HS-27A (cell line): Measurements from ENCODE around the gene MALT1.
A peak's percentile ranks its signal among the peaks of the same experiment; 100 is the strongest.
"Not testable (repeated sequence)": the region's sequence is repeated elsewhere in the genome, so short reads cannot be mapped to it uniquely, and the experiment has no call there.

Source experiments
- DNase-seq: peaks from one replicate; pipeline ENCODE4 v3.0.0-alpha.2; 2012; ENCODE audit warnings: low read depth, missing footprints

The MALT1 gene, protein sequence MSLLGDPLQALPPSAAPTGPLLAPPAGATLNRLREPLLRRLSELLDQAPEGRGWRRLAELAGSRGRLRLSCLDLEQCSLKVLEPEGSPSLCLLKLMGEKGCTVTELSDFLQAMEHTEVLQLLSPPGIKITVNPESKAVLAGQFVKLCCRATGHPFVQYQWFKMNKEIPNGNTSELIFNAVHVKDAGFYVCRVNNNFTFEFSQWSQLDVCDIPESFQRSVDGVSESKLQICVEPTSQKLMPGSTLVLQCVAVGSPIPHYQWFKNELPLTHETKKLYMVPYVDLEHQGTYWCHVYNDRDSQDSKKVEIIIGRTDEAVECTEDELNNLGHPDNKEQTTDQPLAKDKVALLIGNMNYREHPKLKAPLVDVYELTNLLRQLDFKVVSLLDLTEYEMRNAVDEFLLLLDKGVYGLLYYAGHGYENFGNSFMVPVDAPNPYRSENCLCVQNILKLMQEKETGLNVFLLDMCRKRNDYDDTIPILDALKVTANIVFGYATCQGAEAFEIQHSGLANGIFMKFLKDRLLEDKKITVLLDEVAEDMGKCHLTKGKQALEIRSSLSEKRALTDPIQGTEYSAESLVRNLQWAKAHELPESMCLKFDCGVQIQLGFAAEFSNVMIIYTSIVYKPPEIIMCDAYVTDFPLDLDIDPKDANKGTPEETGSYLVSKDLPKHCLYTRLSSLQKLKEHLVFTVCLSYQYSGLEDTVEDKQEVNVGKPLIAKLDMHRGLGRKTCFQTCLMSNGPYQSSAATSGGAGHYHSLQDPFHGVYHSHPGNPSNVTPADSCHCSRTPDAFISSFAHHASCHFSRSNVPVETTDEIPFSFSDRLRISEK

DNA sequence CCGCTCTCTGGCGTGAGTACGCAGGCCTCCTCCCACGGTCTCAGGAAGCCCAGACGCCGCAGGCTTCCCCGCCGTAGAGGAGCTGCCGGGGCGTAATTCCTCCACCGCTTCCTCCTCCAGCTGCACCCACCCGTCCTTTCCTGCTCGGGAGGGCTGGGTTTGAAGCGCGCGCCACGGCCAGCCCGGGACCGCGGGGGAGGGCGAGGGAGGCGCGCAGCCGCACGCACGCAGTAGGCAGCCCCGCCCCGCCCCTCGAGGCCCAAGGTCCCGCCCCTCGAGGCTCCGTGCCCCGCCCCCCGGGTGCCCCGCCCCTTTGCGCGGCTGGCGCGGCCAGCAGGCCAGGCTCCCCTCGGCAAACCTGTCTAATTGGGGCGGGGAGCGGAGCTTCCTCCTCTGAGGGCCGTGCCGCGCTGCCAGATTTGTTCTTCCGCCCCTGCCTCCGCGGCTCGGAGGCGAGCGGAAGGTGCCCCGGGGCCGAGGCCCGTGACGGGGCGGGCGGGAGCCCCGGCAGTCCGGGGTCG, at the start of gene MALT1:
Gene MALT1 (plus strand): TSS at position 355 of the 521 bp plus-strand sequence. CDS start 179 bp downstream, outside the sequence.
- DNase-seq, result no peak

DNA sequence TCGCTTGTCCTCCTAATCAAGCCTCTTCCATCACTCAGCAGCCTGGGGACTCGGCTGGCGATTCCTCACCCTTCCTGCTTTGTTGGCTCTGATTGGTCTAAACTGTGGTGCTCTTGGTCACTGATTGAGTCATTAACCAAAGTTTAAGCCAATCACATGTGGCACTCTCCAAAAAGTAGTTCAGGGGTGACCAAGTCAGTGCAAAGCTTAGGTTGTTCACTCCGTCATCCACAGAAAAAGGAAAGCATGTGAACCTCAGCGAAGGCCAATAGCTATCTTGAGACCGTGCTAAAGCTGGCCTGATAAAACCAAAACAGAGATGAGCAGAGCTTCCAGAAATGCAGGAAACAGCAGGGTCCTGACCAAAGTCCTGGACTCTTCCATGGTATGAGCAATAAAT, 47.3 kb upstream of the MALT1 start:
- no peak for DNase-seq

DNA sequence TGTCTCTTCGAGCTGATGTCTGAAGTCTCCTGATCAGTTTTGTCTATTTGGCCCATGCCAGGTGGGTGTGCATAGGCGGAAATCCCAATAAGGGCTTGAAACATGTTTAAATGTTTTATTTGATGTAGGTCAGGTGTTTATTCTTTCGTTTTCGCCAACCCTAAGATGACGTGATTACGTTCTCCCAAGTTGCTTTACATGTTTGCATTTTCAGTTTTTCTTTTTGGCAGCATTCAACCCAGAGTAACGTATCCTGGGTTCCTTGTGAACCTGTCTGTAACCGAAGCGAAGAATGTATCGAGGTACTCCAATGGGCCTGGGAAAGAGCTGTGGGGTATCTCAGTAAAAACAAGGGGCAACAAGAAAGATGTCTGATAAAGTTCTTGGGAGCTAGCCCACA, 45.4 kb upstream of the MALT1 start:
- DNase-seq, result no peak

DNA sequence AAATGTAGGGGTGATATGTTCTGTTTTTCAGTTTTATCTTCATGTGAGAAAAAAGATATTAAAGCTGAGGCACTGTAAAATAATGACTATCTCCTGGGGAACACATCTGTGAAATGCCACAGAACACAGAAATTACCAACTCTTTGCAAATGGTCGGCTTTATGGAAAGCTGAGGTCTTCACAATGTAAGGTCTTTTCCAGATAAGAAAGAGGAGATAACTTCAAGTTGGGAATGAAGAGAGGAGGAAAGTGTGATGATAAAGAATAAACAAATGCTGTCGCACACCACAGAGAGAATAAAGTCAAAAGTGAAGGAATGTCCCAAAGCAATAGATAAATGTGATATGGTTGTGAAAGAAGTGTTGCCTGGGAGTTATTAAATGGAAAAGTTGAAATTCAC, 41.2 kb upstream of the MALT1 start:
- DNase-seq, result no peak

DNA sequence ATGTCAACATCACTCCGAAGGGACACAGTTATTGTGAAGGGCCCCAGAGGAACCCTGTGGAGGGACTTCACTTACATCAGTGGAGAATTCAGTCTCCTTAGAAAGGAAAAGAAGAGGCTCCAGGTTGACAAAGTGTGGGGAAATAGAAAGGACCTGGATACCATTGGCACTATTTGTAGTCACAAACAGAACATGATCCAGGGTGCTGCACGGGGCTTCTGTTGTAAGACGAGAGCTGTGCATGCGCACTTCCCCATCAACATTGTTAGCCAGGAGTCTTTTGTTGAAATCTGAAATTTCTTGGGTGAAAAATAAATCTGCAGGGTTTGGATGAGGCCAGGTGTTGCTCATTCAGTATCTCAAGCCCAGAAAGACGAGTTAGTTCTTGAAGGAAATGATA, 40.0 kb upstream of the MALT1 start:
- no peak for DNase-seq

DNA sequence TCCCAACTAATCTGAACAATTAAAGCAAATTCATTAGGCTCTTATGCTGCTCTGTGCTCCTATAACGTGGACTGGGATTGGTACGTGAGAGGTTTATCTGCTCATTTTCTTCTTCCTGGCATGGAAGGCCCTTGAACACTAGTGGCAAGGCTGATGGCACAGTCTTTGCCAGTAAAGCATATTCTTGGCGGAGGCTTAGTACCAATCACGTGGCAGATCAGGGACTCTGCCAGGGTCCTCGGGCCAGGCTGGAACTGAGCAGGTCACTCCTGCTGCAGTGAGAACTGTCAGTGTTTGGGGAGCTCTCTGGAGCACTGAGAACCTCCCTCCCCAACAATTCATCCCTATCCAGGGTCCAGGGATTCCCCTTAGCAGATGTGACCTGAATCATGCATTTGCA, 38.7 kb upstream of the MALT1 start:
- no peak for DNase-seq

DNA sequence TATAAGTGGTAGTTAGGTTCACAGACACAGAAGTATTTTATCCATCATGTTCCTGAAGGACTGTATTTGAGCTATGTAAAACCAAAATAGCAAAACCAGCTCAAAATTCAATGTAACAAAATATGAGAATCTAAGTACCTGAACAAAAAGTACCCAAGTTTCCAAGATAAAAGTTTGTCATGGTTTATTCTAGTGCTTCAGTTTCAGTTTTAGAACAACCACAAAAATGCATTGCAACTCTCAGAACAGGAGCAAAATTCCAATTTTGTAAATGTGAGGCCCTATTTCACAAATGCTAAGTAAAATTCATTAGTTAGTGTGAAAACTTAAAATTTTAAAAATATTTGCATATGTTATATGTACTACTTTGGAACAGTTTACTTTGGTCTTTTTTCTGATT, 37.4 kb upstream of the MALT1 start:
- no peak for DNase-seq

DNA sequence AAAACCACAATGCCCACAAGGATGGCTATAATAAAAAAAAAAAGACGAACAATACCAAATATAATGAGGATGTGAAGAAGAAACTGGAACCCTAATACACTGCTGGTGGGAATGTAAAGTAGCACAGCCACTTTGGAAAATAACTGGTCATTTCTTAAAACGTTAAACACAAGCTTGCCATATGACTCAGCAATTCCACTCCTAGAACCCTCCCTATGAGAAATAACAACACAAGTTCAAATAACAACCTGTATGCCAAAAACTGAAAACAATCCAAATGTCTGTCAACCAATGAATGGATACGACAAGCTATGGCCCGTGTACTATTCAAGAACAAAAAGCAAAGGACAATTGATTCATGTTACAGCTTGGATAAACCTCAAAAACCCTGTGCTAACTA, 35.4 kb upstream of the MALT1 start:
- DNase-seq, result peak; percentile 46

DNA sequence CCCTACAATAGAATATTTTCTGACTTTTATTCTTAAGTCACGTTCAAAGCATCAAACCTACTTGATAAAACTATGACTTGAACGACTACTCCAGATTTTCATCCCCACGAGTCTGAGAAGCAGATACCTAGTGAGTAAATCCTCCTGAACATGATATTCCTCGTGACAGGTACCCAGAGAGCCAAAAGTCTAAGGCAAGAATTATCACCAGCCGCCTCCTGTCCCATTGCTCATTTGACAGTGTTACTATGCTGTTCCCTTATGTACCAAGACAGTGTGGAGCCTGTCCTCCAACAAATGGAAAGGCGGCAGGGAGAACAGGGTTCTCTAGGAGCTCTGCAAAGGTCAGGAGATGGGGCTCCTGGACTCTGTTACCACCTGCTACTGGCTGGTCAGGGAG, 34.1 kb upstream of the MALT1 start:
- DNase-seq, result no peak

DNA sequence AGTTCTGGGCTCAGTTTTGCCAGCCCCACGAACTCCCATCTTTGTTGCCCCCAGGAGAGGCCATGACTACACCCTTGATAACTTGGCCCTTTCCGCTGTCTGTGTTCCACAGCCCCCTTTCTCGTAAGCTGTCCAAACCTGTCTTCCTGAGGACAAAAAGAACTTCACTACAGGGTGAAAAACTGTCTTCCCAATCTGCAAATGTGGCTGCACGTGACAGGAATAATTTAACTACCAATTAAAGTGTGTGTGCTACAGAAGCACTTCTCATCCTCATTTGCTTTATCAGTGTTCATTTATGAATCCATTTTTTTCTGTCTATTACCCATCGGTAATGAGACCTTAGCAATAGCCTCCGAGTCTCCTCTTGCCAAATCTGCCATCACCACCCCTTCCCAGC, 33.3 kb upstream of the MALT1 start:
- no peak for DNase-seq

DNA sequence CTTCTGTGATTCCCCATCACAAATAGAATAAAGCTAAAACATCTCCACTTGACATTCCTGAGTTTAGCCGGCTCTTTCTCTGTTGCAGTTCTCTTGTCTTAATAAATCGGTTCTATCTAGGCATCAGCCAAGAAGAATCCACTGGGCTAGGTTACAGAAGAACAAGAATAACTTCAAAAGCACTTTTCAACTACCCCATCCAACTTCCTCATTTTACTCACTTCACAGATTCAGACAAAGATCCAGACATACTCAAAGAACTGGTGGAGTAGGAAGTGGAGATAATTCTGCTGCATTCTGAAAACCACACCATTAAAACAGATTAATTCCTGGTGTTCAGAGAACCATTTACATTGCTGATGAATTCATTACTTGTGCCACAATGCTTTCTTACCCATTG, 32.8 kb upstream of the MALT1 start:
- DNase-seq, result no peak

DNA sequence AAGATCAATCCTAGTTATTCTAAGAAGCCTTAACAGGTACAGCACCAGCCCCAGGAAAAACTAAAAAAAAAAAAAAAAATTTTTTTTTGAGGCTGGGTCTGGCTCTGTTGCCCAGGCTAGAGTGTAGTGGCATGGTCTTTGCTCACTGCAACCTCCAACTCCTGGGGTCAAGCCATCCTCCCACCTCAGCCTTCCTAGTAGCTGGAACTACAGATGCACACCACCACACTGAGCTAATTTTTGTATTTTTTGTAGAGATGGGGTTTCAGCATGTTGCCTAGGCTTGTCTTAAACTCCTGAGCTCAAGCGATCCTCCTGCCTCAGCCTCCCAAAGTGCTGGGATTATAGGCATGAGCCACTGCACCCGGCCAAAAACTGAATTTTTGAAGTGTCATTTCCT, 32.0 kb upstream of the MALT1 start:
- DNase-seq, result no peak

DNA sequence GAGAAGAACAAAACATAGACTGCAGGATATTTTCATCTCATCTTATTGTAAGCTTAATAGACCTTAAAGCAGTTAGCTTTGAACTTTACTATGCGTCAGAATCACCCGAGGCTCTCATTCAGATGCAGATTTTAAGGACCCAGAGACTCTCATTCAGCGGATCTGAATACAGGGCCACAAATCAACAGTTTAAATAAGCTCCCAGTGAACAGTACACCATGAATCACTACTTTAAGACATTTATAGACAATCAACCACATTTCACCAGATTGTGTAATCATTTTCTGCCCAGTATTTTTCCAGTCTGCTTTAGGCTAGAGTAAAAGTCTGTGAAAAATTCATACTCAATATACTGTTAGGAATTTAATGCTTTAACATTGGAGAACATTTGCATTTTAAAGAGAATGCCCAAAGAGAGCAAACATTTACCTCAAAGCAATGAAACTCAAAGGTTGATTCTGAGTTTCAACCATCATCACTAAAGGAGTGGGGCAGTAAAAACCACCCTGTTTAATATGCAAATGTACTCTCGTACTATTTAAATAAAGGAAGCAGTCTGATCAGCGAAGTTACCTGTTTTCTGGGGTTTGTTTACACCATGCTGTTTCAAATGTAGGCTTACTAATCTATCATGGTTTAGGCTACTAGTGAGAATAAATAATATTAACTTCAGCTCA, 31.4 kb upstream of the MALT1 start:
- no peak for DNase-seq

DNA sequence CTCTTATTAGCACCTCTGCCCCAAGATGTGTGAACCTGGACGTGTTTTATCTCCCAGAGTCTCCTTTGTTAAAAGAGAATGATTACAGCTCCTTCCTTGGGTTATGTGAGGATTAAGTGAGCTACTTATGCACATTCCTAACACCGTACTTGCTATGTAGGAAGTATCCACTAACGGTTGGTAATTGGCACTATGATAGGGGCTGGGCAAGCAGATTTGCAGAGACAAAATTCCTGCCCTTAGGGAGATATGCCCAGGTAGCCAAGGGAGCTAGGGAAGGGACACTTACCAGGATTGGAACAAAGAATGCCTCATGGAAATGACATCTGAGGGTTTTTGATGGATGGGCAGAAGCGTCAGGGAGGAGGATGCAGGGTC, 30.8 kb upstream of the MALT1 start:
- no peak for DNase-seq

DNA sequence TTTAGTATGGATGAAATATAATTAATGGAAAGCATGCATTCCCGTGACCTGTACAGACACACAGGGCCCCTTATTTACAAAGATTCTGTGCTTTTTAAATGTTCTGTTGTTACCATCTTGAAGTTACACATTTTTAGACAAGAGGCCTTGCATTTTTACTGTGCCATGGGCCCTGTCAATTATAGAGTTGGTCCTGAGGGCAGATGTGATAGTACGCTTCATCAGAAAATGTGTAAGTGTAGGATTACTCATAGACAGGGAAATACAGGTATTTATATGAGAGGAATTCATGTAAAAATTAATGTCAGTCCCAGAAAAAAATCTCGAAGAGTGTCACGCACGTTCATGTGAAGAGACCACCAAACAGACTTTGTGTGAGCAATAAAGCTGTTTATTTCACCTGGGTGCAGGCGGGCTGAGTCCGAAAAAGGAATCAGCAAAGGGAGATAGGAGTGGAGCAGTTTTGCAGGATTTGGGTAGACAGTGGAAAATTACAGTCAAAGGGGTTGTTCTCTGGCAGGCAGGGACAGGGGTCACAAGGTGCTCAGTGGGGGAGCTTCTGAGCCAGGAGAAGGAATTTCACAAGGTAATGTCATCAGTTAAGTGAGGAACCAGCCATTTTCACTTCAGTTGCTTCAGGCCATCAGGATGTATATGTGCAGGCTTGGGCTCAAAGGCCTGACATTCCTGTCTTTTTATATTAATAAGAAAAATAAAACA, 30.2 kb upstream of the MALT1 start:
- no peak for DNase-seq

DNA sequence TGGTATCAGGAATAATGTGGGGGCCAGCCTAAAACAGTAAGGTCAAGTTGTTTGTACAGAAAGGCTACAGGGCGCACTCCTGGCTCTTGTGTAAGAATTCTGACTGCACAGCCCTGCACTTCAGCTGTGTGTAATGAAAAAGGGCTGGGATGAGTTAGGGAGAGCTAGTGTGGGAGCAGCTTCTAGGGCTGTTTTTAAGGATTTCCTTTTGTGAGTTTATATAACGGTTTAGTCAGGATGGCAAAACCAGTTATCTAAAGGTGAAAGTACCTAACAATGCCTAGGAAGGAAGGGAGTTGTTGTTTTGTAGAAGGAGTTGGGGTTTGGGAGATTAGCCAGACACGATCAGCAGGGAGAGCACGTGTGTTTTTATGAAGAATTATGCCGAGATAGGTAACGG, 27.7 kb upstream of the MALT1 start:
- DNase-seq, result not testable (repeated sequence)

DNA sequence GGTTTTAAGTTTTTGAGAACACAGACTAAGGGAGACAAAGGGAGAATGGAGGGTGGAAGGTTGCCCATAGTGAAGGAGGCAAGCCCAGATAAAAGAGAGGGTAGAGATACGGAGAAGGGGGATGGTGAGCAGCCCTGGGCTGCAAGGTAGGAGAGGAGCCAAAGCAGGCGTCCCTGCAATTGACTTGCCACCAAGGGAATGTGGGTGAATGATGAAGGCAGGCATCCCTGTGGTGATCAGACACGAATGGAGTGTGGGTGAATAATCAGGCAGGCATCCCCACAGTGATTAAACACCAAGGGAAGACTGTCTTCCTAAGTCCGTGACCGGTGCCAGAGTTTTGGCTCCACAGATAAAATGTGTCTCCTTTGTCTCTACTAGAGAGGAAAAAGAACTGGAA, 25.9 kb upstream of the MALT1 start:
- no peak for DNase-seq

DNA sequence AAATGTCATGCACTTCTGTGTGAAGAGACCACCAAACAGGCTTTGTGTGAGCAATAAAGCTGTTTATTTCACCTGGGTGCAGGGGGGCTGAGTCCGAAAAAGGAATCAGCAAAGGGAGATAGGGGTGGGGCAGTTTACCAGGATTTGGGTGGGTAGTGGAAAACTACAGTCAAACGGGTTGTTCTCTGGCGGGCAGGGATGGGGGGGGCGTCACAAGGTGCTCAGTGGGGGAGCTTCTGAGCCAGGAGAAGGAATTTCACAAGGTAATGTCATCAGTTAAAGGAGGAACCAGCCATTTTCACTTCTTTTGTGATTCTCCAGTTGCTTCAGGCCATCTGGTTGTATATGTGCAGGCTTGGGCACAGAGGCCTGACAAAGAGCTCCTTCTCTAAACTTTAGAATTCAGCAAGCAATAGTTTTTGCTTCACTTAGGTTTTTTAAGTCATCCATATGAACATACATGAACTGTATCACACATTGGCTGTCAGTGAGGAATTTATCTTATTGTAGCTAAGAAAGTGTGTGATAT, 24.9 kb upstream of the MALT1 start:
- no peak for DNase-seq

DNA sequence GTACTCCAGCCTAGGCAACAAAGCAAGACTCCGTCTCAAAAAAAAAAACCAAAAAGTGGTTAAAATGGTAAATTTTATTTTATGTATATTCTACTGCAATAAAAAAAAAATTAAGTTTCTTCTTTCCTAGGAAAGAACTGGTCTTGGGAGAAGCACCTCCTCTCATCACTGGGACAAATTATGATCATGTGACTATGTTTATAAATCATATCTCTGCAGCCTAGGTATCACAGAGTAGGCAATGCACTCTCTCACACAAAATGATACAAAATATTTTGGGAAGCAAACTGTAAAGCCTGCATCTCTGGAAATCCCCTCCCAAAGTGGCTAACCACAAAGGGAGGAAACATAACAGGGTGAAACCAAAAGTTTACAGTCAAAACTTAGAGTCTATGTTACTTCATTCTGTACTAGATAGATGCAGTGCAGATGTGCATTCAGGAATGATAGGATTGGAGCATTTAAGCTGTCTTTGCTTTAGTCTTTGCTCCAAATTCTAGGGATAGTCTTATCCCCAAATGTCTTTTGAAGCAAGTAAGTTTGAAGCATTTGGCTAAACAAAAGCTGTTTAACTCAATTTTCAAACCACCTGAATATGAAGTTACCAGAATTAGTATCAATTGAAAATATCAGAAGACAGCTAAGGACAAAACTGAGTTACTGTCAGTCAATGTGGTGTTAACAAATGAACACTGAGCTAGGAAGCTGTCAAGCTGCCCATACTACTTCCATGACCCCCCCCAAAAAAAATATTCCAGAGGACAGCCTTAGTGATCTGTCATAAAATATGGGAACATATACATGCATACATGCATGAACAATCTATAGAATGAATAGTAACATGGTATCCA, 21.1 kb upstream of the MALT1 start:
- DNase-seq, result no peak

DNA sequence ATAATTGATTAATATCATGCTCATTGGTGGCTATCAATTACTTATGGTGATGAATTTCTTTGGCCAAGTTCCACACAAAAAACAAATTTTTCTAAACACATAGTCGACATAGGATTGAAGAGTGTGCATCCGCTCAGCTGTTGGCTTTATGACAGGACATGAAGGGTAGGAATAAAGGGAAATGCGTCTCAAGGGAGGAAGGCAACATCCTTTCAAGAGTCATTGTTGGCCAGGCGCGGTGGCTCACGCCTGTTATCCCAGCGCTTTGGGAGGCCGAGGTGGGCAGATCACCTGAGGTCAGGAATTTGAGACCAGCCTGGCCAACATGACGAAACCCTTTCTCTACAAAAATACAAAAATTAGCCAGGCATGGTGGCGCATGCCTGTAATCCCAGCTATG, 20.4 kb upstream of the MALT1 start:
- not testable (repeated sequence) for DNase-seq
